HG02610 (cell line): ENCODE data around the gene IL1R2.

Experiments
- ATAC-seq: cut with Tn5 transposase; IDR thresholded peaks from one replicate; pipeline ENCODE4 v1.9.1; 2021; ENCODE audit warnings: mild to moderate bottlenecking, moderate library complexity; ENCODE audit not compliant: unreplicated experiment

Gene IL1R2

DNA sequence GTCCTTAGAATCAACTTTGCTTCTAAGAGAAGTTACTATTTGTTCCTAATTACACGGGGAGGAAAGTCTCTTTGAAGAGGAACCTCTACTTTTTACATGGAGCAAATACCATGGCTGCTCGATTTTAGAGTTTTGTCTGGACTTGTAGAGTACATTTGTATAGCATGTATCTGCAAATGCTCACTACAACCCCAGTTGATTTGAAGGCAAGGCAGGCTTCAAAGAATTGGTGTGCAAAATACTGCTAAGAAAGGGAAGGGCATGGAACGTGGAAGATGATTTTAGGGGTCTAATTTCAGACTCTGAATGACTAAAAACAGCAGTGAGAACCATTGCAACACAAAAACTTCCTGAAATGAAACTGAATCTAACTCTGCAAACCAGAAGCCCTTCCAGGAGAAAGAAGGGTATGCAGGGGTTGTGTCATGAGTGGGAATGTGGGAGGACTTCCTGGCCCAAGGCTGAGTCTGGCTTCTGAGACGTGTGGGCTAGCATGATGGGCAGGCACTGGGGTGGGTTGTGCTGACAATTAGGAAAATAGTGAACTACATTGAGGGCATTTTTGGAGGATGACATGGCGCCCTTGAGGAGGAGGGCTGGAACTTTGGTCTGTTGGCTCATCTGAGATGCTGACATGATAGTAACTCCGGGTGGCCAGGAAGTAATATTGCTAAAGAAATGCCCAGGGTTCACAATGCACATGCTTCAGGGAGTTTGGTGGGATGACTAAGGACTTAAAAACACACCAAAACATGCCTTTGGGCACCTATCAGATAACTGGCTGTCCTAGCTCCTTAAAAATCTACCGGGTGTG lies 18.9 kb upstream of the IL1R2 start:
- no peak for ATAC-seq

DNA sequence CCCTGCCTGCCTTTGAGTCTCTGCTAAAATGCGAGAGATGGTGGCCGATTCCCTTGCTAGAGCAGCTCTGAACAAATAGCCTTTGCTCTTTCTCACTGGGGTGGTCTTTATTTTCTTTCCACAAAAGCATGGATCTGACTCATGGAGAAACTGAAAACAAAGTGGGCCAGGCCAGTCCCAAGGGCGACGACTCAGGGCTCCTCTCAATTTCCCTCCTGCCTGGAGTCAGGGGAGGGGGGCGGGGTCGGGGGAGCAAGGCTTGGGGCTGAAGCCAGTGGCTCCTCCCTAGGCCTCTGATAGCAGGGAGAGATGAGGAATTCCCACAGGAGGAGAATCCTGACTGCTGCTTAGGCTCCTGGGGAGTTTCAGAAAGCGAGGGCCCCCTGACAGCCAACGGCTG lies 17.1 kb upstream of the IL1R2 start:
- no peak for ATAC-seq

DNA sequence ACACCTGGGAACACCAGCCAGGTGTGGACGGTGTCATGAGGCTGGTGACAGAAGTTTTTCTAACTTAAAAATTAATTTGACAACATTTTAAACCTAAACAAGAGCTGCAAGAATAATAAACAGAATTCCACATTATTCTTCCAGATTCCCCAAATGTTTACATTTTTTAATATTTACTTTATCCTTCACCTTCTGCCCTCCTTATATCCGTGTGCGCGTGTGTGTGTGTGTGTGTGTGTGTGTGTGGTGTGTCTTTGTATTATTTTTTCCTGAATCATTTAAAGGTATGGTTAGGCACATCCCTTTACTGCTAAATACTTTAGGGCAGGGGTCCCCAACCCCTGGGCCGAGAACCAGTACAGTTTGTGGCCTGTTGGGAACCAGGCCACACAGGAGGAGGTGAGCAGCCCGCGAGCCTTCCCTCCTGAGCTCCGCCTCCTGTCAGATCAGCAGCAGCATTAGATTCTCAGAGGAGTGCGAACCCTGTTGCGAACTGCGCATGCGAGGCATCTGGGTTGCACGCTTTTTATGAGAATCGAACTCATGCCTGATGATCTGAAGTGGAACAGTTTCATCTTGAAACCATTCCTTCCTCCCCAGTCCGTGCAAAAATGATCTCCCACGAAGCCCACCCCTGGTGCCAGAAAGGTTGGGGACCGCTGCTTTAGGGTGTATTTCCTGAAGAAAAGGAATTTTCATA lies 16.4 kb upstream of the IL1R2 start:
- ATAC-seq = no peak

DNA sequence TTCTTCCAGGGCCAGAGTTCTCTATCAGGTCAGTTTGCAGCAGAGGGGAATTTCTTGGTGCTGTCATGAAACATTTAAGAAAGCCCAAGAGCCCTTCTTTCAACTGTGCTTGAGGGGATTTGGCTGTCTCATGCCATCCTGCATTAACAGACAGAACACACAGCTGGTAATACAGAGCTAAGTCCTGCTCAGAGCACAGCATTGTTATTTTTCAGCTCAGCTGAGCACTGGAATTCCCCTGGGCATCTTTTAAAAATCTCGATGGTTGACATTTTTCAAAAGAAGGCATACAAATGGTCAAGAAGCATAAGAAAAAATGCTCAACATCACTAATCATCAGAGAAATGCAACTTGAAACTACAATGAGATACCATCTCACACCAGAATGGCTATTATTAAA lies 14.9 kb upstream of the IL1R2 start:
- ATAC-seq = peak; percentile 71

DNA sequence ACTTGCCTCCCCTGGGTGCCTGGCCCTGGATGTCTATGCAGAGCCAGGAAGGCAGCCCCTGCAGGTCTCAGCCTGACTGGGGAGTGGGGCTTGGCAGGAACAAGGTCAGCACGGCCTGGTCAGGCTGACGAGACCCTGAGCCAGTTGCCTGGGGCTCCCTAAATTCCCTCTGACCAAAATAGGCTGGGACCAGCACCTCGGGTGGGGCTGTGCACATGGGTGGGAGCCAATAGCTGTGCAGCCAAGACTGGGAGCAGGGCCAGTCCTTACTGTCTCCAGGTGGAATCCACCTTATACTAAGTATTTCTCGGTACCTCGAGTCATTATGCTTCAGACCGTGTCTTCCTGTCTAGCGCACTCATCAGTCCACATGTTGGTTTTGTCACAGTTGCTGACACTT lies 11.4 kb upstream of the IL1R2 start:
- no peak for ATAC-seq

DNA sequence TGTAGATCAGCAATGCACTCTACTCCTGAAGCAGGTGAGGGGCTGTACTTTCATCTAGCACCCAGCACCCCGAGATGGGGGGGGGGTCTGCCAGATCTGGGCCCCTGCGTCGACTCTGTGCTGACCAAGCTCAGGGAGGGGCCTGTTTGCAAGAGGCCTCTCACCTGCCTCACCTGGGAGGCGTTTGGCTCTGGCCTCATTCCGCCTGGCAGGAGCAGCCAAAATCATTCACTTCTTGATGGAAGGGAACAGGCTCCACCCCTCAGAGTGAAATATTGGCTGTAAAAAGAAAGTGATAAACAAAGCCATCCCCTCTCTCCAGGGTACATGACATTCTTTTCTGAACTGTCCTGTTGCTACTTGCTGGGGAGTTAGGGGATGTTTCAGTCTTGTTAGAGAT lies 10.7 kb upstream of the IL1R2 start:
- ATAC-seq = no peak

DNA sequence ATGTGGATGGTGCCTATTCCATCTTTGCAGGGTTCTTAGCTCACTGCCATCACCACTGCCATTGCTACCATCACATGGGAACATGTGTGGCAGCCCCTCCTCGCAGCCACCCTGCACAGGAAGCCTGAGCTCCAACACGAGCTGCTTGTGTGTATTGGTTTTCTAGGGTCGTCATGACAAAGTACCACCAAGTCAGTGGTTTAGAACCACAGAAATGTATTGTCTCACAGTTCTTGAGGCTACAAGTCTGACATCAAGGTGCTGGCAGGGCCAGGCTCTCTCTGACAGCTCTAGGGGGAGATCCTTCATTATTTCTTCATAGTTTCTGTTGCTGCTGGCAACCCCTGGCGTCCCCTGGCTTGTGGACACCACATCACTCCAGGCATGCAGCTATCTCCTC lies 10.3 kb upstream of the IL1R2 start:
- no peak for ATAC-seq

DNA sequence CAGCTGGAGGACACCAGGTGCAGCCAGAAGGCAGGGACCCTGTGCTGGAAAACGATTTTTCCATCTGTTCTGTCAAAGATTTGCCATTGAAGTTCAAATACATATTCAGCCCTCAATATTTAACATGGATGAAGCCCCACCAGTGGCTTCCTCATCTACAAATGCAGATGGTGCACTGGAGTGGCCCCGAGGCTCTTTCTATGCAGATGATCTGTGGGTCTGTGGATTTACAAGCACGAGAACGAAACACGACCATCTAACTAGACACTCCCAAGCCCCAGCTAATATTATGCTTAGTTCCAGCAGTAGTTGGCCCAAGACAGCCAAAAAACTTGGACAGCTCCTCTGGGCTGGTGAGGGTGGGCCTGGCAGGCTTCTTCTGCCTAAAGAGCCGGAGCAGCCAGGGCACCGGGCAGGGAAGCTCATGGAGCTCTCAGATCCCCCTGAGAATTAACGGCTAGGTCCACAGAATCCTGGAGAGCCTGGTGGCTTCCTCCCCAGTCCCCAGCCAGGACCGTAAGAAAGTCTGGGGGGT lies 9.2 kb upstream of the IL1R2 start:
- no peak for ATAC-seq

DNA sequence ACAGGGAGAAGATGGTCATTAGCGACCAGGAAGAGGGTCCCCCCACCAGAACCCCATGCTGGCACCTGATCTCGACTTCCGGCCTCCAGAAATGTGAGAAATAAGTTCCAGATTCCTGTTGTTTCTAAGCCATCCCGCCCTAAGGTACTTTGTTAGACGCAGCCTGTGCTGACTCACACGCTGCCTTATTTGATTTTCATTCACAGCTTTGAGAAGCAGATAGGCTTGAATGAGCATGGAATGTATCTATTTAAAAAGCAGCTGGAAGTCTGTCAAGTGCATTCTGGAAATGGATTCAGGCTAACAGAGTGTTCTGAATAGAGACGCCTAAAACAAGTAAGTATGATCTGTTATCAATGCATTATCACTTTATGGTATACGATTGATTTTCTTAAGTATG lies 8.3 kb upstream of the IL1R2 start:
- no peak for ATAC-seq

DNA sequence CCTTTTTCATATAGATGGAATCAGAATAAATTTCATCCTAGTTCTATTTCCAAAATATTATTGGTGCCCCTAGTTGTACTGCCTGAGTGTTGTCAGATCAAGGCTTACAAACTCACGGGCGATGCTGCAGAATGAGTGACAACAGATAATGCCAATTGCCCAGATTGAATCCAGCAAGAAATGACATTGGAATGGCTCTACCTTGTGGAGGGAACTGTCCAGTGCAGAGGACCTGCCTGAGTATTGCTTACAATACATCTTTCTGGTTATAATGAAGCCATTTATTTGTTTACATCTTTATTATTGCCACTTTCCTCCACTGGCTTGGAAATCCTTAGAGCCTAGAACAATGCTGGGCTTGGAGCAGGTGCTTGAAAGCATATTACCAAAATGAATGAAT lies 7.8 kb upstream of the IL1R2 start:
- ATAC-seq = no peak

DNA sequence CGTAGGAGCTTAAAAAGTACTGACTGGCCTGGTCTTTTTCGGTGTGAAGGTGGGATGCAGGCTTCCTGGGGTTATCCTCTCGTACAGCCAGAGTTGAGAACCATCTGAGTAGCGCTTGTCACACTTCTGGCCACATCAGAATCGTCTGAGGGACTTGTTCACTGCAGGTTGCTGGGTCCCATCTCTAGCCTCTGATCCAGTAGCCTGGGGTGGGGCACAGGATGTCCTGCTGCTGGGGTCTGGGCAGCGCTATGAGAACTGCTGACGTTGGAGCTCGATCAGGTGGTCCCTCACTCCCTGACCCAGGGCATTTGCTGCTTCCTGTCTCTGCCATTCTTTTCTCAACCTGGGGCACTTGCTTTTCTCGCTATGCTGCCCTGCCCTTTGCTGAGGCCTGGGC lies 7.1 kb upstream of the IL1R2 start:
- no peak for ATAC-seq

DNA sequence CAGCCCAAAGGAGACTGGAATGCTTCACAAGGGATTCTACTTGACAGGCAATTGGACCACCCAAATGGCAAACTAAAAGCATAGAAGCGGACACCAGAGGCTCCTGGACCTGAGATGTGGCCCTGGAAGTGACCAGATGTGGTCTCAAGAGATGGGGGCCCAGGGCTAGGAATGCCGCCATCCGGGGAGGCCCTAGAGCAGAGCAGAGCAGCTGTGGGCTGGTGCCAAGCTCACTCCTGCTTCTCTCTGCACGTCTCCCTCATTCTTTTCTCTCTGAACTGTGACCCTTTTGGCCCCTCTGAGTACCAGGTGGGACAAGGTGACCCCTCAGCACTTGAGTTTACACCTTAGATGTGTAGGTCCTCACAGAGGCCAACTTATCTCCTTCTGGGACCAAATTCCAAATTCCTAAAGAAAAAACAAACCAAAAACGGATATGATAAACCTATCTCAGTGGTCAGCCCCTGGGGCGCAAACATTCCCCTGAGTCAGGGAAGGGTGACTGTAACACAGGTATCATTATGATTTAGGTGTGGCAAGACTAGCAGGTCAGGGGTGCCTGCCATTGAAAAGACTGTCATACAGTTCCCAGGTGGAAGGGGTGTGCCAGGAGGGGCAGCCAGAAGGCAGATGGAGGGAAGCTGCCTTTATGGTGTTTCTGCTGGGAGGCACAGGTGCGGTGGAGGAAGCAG lies 6.5 kb upstream of the IL1R2 start:
- ATAC-seq = no peak

DNA sequence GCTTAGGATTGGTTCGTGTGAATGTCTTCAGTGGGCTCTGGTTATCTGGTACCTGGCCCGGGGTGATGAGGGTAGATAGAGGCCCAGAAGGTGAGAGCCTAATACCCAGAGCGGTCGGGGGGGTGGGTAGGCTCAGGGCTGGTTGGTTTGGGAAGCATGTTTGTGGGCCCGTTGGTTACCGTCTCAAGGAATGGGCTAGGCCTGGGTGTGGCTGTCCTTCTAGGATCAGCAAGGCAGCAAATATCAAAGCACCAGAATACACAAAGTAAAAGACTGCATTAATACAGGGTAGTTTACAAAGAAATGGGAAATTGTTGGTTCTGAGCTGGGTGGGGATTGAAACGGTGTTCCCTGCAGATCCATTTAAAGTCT lies 6.0 kb upstream of the IL1R2 start:
- ATAC-seq = no peak

DNA sequence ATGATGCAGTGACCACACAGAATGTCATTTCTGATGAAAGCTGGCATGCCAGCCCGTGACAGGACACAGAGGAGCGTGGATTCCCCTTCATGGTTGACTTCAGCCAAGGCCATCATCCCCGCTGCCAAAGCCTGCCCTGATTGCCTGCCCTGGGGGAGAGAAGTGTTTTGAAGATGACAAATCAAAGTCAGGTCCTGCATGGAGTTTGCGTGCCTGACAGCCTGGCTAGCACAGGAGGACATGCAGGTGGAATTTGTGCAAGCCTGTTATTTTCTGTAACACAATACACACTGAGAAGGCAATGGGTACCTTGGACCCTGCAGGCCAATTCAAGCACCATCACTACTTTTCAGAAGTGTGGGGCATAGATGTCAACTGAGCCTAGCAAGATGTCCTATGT lies 5.4 kb upstream of the IL1R2 start:
- no peak for ATAC-seq

DNA sequence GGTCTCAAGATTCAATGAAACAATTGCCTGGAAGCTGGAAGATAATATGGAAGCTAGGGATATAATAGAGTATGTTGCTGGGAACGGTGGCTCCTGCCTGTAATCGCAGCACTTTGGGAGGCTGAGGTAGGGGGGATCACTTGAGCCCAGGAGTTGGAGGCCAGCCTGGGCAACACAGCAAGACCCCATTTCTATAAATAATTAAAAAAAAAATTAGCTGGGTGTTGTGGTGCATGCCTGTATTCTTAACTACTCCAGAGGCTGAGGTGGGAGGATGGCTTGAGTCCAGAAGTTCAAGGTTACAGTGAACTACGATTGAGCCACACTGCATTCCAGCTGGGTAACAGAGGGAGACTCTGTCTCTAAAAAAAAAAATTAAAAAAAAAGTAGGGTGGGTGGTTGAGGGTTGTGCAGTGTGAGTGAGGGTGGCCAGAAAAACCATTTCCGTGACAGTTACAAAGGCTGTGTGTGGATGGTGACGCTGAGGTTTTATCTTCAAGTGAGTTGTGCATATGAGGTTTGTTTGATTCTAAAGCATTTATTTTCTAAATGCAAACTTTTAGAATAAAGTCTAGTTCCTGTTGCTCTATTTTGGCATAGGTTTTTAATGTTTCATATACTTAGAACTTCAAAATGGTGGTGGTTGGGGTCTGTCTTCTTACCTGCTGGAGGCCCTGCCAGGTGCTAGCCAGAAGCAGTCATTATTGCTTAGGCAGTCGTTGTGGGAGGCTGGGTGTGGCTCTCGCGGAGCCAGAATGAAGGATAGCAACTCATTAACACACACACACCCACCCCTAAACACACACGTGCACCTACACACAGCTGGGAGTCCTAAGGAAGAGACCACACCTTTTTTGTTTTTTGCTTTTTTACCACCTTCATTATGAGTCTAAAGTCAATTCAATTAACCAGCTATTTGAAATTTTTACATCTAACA lies 4.7 kb upstream of the IL1R2 start:
- no peak for ATAC-seq

DNA sequence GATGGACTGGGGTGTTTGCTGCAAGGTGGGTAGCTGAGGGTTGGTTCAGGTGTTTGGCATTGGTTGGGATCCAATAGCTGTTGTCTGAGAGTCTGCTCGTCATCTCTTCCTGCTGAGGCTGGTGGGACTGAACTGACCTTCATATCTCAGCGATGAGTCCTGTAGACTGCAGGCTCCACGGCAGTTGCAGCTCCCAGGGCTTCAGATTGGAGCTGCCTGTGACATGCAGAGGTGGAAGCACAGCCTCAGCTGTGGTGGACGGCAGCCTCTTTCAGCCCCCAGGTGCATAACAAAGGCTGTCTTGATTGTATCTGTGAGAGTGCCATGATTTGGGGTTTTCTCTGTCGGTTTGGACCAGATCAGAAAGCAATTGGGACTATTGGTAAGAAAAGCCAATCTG lies 3.9 kb upstream of the IL1R2 start:
- ATAC-seq = no peak

DNA sequence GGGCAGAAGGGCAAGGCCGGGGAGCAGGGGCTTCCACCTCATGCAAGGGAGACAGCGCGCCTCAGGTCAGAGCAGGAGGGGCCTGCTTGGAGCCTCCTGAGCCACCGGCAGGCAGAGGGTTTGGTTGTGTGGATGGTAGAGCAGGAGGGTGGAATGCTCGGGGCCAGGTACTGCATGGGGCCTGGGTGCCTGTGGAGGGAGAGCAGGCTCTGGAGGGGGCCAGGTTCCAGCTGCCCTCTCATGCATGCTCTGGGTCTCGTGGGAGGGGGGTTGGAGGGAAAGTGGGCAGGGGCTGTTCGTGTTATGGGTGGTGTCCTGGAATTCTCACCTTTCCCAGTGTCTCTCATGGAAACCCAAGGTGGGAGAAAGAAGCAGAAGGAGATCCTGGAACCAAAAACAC lies 3.2 kb upstream of the IL1R2 start:
- ATAC-seq = no peak

DNA sequence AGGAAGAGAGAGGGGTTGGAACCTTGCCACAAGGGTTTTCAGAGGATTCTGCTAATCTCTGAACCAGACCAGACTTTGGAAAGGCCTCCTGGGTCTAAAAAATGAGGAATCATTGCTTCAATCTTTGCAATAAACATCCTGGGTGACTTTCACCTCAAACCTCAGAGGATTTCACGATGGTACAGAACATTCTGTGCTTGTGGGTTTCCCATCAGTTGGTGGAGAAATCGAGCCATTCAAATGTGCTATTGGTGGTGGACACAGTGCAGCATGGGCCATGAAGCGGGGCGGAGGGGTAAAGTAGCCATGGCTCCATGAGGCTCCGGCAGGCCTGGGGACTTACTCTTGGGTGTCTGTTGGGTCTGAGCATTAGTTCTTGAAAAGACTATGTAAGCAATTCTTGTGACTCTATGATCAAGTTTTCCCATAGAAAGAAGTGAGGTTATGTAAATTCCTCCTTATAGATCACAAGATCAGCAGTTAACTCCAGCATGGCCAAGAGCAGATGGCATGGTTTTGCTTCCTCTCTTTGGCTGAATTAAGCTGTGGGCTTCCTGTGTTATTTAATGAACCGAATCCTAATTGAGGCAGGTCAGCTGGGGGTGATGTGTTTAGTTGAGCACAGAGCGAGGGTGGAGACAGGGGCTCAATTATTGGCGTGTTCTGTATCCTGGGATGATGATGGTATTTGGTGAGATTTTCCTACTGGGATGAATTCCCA lies 1.9 kb upstream of the IL1R2 start:
- no peak for ATAC-seq

DNA sequence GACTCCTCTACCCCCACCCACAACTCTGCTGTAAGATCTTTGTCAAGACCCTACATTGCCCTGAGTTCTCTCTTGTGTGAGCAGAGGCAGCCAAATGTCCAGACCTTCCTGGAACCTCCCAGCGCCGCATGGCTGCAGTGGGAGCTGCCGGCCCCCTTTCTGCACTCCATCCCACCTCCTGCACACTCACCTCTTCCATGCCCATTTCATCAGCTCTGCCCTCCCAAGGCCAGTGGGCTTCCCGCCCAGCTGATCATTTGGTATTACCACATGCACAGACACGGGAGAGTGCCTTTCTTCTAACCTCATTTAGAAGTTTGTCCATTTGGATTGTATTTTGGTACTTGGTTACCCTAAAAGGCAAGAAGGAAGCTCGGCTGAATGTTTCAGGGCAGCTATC lies 2.0 kb downstream of the IL1R2 start:
- ATAC-seq = no peak

DNA sequence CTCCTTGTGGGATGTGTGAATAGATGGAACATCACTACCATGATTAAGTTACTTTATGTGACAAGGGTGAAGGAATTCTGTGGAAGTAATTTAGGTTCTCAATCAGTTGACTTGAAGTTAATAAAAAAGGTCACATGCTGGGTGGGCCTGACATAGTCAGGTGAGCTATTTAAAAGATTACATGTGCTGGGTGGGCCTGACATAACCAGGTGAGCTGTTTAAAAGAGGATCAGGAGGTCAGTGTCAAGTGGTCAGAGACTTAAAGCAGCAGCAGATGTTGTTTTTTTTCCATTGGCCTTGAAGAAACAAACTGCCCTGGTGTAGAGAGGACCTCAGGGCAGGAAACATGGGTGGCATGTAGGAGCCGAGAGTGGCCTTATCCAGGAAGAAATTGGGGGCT lies 3.3 kb downstream of the IL1R2 start:
- ATAC-seq = no peak
